AG09319 (cell line): ENCODE results near the gene VPS13C.

Source experiments
- DNase-seq: peaks from one replicate; pipeline ENCODE4 v3.0.0-alpha.2; 2010; ENCODE audit warnings: low read depth; ENCODE audit errors: extremely low read depth
- CTCF ChIP-seq: IDR thresholded peaks from 2 replicates; pipeline ENCODE4 v1.5.1; 2011; ENCODE audit warnings: low read depth, mild to moderate bottlenecking, inconsistent platforms, low read length, moderate library complexity

Gene VPS13C

GRCh38 chr15:61997786-61998185 is 62.5 kb downstream of the VPS13C start:
- no peak for DNase-seq
- TF ChIP-seq CTCF, result no peak

- no peak for TF ChIP-seq CTCF
- DNase-seq, result no peak
Measured at GRCh38 chr15:61996056-61996635, 64.1 kb downstream of the VPS13C start.

- DNase-seq, result peak; percentile 10
- TF ChIP-seq CTCF, result no peak
Measured at GRCh38 chr15:61994216-61994615, 66.0 kb downstream of the VPS13C start.

GRCh38 chr15:61992518-61992917 is 67.7 kb downstream of the VPS13C start:
- no peak for DNase-seq
- TF ChIP-seq CTCF, result no peak

GRCh38 chr15:61989667-61990066 is 70.6 kb downstream of the VPS13C start:
- TF ChIP-seq CTCF, result no peak

GRCh38 chr15:61987824-61988223 is 72.4 kb downstream of the VPS13C start:
- TF ChIP-seq CTCF, result no peak
- DNase-seq, result no peak

More at GRCh38 chr15:61989667-61990066, 70.6 kb downstream of the VPS13C start:
- no peak for DNase-seq

- no peak for TF ChIP-seq CTCF
- no peak for DNase-seq
Measured at GRCh38 chr15:61983081-61983480, 77.2 kb downstream of the VPS13C start.
